Amygdala (tissue), 56 donors: Measurements from ENCODE around the gene ANKRD35.
A peak's percentile ranks its signal among the peaks of the same experiment; 100 is the strongest.

Source experiments
- DNase-seq, 56 donors: peaks; one replicate each; lab custom pipeline; 2025; lab: John Stamatoyannopoulos, UW

ANKRD35 gene

GRCh38 chr1:145895471-145895870 is 9.8 kb upstream of the ANKRD35 start:
- no peak for DNase-seq

GRCh38 chr1:145893306-145894055 is 7.8 kb upstream of the ANKRD35 start:
- DNase-seq, result no peak

- peak in 3 of 56 donors; percentile 29 to 34 (median 32) for DNase-seq
These were observed 6.9 kb upstream of the ANKRD35 start for GRCh38 chr1:145892486-145893087.

GRCh38 chr1:145891587-145892485 is 6.2 kb upstream of the ANKRD35 start:
- DNase-seq, result peak in 55 of 56 donors; percentile 30 to 95 (median 79)

- DNase-seq, result no peak
These were observed 5.5 kb upstream of the ANKRD35 start for GRCh38 chr1:145891143-145891542.

- DNase-seq, result no peak
These were observed 4.1 kb upstream of the ANKRD35 start for GRCh38 chr1:145889722-145890121.

GRCh38 chr1:145887631-145888030 is 2.0 kb upstream of the ANKRD35 start:
- DNase-seq, result no peak

- peak in 1 of 56 donors; percentile 7 for DNase-seq
These were observed 1.1 kb upstream of the ANKRD35 start for GRCh38 chr1:145886816-145887215.

GRCh38 chr1:145886390-145886789 is 724 bp upstream of the ANKRD35 start:
- no peak for DNase-seq

GRCh38 chr1:145884675-145885074 is 991 bp downstream of the ANKRD35 start:
- no peak for DNase-seq

GRCh38 chr1:145879775-145880174 is 5.9 kb downstream of the ANKRD35 start:
- no peak for DNase-seq

- no peak for DNase-seq
These were observed 6.9 kb downstream of the ANKRD35 start for GRCh38 chr1:145878724-145879123.

GRCh38 chr1:145877923-145878486 is 7.7 kb downstream of the ANKRD35 start:
- no peak for DNase-seq

- no peak for DNase-seq
These were observed 11.0 kb downstream of the ANKRD35 start for GRCh38 chr1:145874646-145875045.

GRCh38 chr1:145871994-145872924 is 13.4 kb downstream of the ANKRD35 start:
- DNase-seq, result peak in 46 of 56 donors; percentile 6 to 72 (median 36)

GRCh38 chr1:145868232-145868631 is 17.4 kb downstream of the ANKRD35 start:
- no peak for DNase-seq

- DNase-seq, result no peak
These were observed 22.2 kb downstream of the ANKRD35 start for GRCh38 chr1:145863282-145864018.

GRCh38 chr1:145859491-145860023 is 26.1 kb downstream of the ANKRD35 start:
- DNase-seq, result peak in 55 of 56 donors; percentile 35 to 86 (median 67)
